Ecto neural progenitor cell (in vitro differentiated cells): ENCODE data around the gene RASIP1.

Experiments
- DNase-seq: peaks from one replicate; pipeline ENCODE4 v3.0.0-alpha.2; 2018; ENCODE audit warnings: low spot score

RASIP1 gene

DNA sequence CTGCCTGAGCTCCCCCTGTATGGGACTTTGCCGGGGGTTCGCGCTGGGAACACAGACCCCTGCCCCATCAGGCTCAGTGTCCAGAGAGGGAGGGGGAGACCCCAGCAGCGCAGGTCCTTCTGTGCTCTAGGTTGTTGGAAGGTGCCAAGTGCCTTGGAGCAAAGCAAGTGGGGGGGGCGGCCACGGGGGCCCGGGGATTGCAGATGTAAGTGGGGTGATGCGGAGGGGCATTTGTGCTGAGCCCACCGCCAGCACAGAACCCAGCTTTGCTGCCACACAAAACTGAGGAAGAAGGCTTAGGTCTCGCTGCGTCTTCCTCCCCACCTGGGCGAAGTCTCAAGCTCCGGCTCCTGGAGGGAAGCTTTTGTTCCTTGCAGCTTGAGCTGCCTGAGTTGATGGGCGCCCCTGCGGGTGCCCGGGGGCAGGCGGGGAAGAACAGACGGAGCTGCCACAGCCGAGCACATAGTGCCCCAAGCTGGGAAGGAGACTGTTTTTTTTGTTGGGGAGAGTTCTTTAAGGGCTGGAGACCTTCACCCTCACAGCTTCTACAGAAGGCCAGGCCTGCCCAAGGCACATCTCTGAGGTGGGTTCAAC is 66.1 kb downstream of the RASIP1 start:
- DNase-seq = no peak

- no peak for DNase-seq
These were observed 66.8 kb downstream of the RASIP1 start for GRCh38 chr19:48673436-48674100.

- DNase-seq = no peak
These were observed 67.4 kb downstream of the RASIP1 start, which contains the start of gene NTN5 for GRCh38 chr19:48672994-48673393. Gene NTN5, minus strand, starts transcription at chr19:48673017. Its CDS starts 2,031 bp downstream, at chr19:48670986.

DNA sequence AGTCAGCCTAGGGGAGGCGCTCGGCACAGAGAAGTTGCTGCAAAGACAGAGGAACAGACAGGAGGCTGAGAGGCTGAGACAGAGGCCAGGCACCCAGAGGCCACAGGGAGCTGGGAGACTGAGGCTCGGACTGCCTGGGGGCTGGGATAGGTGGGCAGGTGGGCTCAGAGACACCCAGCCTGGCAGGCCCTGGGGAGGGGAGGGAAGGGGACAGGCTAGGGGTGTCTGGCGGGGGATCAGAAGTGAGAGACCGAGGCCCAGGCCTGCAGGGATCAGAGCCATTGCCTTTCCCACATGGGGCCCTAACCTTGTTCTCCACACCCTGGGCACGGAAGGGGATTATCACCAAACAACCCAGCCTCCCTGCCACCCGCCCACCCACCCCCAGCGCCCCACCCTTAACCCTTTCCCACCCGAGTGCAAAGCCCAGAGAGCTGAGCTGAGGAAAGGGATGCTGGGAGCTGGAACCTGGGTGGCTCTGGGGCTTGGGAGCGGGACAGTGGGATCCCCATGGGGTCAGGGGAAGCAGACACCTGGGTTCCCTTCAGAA is 68.9 kb downstream of the RASIP1 start:
- DNase-seq = no peak

DNA sequence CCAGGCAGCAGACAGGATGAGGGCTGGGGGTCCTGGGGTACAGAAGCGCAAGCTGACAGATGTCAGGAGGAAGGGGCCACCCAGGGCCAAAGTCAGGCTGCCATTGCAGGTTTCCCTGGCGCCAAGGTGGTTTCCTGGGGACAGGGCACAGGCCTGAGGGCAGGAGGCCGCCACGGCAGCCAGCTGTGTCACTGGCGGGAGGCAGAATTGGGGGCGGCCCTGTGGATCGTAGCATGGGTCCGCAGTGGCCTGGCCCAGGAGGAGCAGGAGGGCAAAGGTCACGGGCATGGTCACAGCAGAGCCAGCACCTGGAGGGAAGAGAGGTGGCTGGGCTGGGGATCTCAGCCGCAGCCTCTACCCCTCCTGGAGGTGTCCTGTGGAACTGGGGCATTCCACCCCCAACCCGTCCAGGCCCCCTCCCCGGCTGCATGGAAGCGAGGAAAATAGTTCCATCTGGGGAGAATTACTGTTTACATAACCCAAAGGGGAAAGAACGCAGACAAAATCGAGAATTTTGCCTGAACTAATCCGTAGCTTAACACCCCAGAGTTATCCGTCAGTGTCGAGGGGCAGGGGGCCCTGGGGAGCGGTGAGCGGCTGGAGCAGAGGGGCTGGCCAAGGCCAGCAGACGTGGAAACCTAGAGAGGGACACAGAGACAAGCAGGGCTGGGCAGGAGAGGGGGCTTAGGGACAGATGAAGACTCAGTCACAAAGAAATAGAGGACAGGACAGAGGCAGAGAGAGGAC is 69.5 kb downstream of the RASIP1 start:
- DNase-seq = no peak
